ENCODE results near the gene PSMG4.

PSMG4 gene

GRCh38 chr6:3258720-3259490 lies at the start of gene PSMG4:
PSMG4 (plus strand) TSS chr6:3258947; CDS start chr6:3259023, 76 bp downstream.
- DNase-seq (ENCODE audit: low spot score), result peak; percentile 100

GRCh38 chr6:3209114-3210023 lies 49.4 kb upstream of the PSMG4 start:
- DNase-seq (ENCODE audit: low spot score), result peak; percentile 86

- DNase-seq (ENCODE audit: low spot score), result no peak
These were observed 48.6 kb upstream of the PSMG4 start for GRCh38 chr6:3210024-3210610.

- DNase-seq (ENCODE audit: low spot score), result no peak
These were observed 47.1 kb upstream of the PSMG4 start for GRCh38 chr6:3211681-3212080.

- DNase-seq (ENCODE audit: low spot score), result no peak
These were observed 46.5 kb upstream of the PSMG4 start for GRCh38 chr6:3212261-3212660.

GRCh38 chr6:3213334-3213695 lies 45.4 kb upstream of the PSMG4 start:
- DNase-seq (ENCODE audit: low spot score), result no peak

GRCh38 chr6:3214898-3215297 lies 43.8 kb upstream of the PSMG4 start:
- DNase-seq (ENCODE audit: low spot score), result no peak

GRCh38 chr6:3217286-3217685 lies 41.5 kb upstream of the PSMG4 start:
- no peak for DNase-seq (ENCODE audit: low spot score)

GRCh38 chr6:3218266-3218665 lies 40.5 kb upstream of the PSMG4 start:
- DNase-seq (ENCODE audit: low spot score), result no peak

- no peak for DNase-seq (ENCODE audit: low spot score)
These were observed 38.4 kb upstream of the PSMG4 start for GRCh38 chr6:3220366-3220765.

- DNase-seq (ENCODE audit: low spot score), result no peak
These were observed 37.2 kb upstream of the PSMG4 start for GRCh38 chr6:3221578-3221977.

- no peak for DNase-seq (ENCODE audit: low spot score)
These were observed 36.2 kb upstream of the PSMG4 start for GRCh38 chr6:3222506-3223038.

- no peak for DNase-seq (ENCODE audit: low spot score)
These were observed 32.7 kb upstream of the PSMG4 start for GRCh38 chr6:3226042-3226441.

- DNase-seq (ENCODE audit: low spot score), result no peak
These were observed 32.0 kb upstream of the PSMG4 start for GRCh38 chr6:3226481-3227362.

- no peak for DNase-seq (ENCODE audit: low spot score)
These were observed 31.2 kb upstream of the PSMG4 start, which contains the start of gene TUBB2B for GRCh38 chr6:3227363-3228045. TUBB2B (minus strand) TSS chr6:3227653; CDS start chr6:3227543, 110 bp downstream.

- no peak for DNase-seq (ENCODE audit: low spot score)
These were observed 30.6 kb upstream of the PSMG4 start for GRCh38 chr6:3228046-3228671.

- no peak for DNase-seq (ENCODE audit: low spot score)
These were observed 29.8 kb upstream of the PSMG4 start for GRCh38 chr6:3228771-3229565.

GRCh38 chr6:3229566-3230178 lies 29.1 kb upstream of the PSMG4 start:
- no peak for DNase-seq (ENCODE audit: low spot score)

GRCh38 chr6:3230256-3230882 lies 28.4 kb upstream of the PSMG4 start:
- DNase-seq (ENCODE audit: low spot score), result no peak
